WI38 (cell line): ENCODE results near the gene INPP5A.

ENCODE experiments used
- H3K4me3 ChIP-seq: 2 replicates; pipeline ENCODE4 v1.5.1; 2011; ENCODE audit warnings: low read depth, mild to moderate bottlenecking, control low read depth, low read length
- CTCF ChIP-seq: IDR thresholded peaks from 2 replicates; pipeline ENCODE4 v1.5.1; 2012; ENCODE audit warnings: low read depth, mild to moderate bottlenecking, control low read depth, low read length

Gene INPP5A

GRCh38 chr10:132774902-132775863 is 237.6 kb downstream of the INPP5A start:
- no peak for TF ChIP-seq CTCF
- H3K4me3 ChIP-seq, result no peak overlapping the region

DNA sequence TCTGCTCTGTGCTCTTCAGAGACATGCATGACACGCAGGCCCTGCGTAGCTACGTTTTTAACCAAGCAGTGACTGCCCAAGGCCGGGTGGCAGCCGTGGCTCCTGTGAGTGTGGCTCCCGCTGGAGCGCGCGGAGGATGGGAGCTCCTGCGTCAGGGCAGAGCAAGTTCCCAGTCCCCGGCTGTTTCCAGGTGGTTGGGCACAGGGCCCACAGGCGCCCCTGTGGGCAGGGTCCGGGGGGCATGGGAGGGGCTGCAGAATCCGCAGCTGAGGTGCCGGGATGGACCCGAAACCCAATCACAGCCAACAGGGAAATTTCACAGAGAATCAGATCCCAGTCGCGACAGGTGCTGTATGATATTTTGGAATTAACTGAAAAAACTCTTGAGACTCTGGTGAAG is 238.6 kb downstream of the INPP5A start:
- no peak overlapping the region for H3K4me3 ChIP-seq
- TF ChIP-seq CTCF, result no peak

GRCh38 chr10:132776821-132777220 is 239.2 kb downstream of the INPP5A start:
- no peak overlapping the region for H3K4me3 ChIP-seq
- no peak for TF ChIP-seq CTCF

- H3K4me3 ChIP-seq, result no peak overlapping the region
- no peak for TF ChIP-seq CTCF
Measured at GRCh38 chr10:132777441-132777840, 239.9 kb downstream of the INPP5A start.

DNA sequence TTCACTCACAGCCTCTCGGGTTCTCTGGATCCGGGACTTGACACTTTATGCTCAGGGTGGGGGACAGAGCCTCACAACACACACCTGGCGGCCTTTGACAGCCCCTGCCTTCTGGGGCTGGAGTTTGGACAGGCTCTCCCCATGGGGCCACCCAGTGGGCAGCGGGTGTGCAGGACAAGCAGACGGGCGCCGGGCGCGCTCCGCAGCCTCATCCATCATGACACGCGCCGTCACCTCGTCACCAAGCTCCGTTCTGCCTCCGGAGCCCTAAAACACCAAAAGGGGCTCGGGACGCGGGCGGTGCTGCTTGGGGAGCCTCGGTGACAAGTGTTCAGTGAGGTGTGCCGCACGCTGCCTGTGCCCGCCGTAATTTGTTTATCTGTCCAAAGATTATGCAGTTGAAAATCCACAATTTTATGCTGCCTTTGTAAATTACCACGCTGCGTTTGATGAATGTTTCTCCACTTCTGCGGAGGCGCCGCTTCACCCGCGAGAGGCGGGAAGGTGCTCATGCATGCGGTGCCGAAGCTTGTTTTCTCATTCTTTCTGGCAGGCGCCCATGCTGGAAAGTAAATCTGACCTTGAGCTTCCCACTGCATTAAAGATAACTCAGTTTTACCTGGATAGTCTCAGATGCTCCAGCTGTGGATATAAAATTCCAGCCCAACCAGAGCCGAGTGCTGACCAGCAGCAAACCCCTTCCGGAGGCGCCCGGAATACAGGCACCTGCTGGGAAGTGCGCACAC is 242.1 kb downstream of the INPP5A start:
- TF ChIP-seq CTCF, result no peak
- no peak overlapping the region for H3K4me3 ChIP-seq

- H3K4me3 ChIP-seq, result no peak overlapping the region
- TF ChIP-seq CTCF, result no peak
Measured at GRCh38 chr10:132780356-132780755, 242.8 kb downstream of the INPP5A start.

- TF ChIP-seq CTCF, result no peak
- H3K4me3 ChIP-seq, result no peak overlapping the region
Measured at GRCh38 chr10:132781556-132781955, 244.0 kb downstream of the INPP5A start.
